AG04450 (cell line): Measurements from ENCODE around the gene CIBAR2. TPM values are rescaled to one million over a fixed set of nuclear protein-coding genes. Genes with fewer than 3 reads are reported as not detected.
A peak's percentile ranks its signal among the peaks of the same experiment; 100 is the strongest.
"Not testable (repeated sequence)": the region's sequence is repeated elsewhere in the genome, so short reads cannot be mapped to it uniquely, and the experiment has no call there.

Source experiments
- CTCF ChIA-PET: fragments of 300-600, 350-600 bp; formaldehyde crosslinking; extraction: SDS; loops from one replicate; lab custom pipeline; 2022; ENCODE audit warnings: antibody characterized with exemption, inconsistent platforms; lab: Charles Lee
- POLR2A ChIA-PET: fragments of 350-600 bp; formaldehyde crosslinking; extraction: SDS; loops from one replicate; lab custom pipeline; 2021; ENCODE audit warnings: antibody characterized with exemption, inconsistent platforms; lab: Yijun Ruan, JAX
- DNase-seq: peaks from one replicate; pipeline ENCODE4 v3.0.0-alpha.2; 2011; ENCODE audit warnings: low read depth, low spot score
- H3K27ac ChIP-seq: one replicate; pipeline ENCODE4 v1.5.1; 2012; ENCODE audit warnings: low read depth, low read length, control low read depth
- H3K27me3 ChIP-seq: one replicate; pipeline ENCODE4 v1.6.0; 2012; ENCODE audit warnings: low read length; ENCODE audit not compliant: control insufficient read depth, insufficient read depth
- H3K4me3 ChIP-seq: 2 replicates; pipeline ENCODE4 v1.5.1; 2011; ENCODE audit warnings: mild to moderate bottlenecking, low read depth, low read length, control low read depth
- H3K9me3 ChIP-seq: 2 replicates; pipeline ENCODE4 v1.5.1; 2012; ENCODE audit warnings: low read length; ENCODE audit not compliant: control insufficient read depth, insufficient read depth
- CTCF ChIP-seq: IDR thresholded peaks from 2 replicates; pipeline ENCODE4 v1.5.1; 2011; ENCODE audit warnings: low read depth, low read length, control low read depth, inconsistent platforms
- polyA plus RNA-seq: library from polyadenylated mRNA; depleted of rRNA; stranded (reverse); fragments of >200 nt; gene quantifications from 2 replicates; pipeline ENCODE4 v1.2.3, GENCODE V29; 2011

The CIBAR2 gene
- polyA plus RNA-seq, 1 experiment, result 0.41 TPM

- ChIA-PET POLR2A (no interaction called here), CTCF (no interaction called here)
- no peak for TF ChIP-seq CTCF
- Histone ChIP-seq H3K27ac (peak overlapping the region; percentile 75), H3K27me3 (no peaks in the 10 kb centered on the region), H3K9me3 (no peaks in the 10 kb centered on the region), H3K4me3 (peak overlapping the region; percentile 56)
- no peak for DNase-seq
Observed at GRCh38 chr16:85054948-85055492, 57.3 kb downstream of the CIBAR2 start.

GRCh38 chr16:85054321-85054720 is 58.0 kb downstream of the CIBAR2 start:
- POLR2A ChIA-PET, CTCF ChIA-PET, H3K27me3 ChIP-seq, H3K4me3 ChIP-seq, H3K27ac ChIP-seq, H3K9me3 ChIP-seq, DNase-seq: not testable (repeated sequence)

GRCh38 chr16:85052536-85052935 is 59.7 kb downstream of the CIBAR2 start:
- Histone ChIP-seq H3K27me3 (no peaks in the 10 kb centered on the region), H3K4me3 (no peak overlapping the region), H3K27ac (no peak overlapping the region), H3K9me3 (peaks cover 6% of the 10 kb centered on the region; the same call in 1 of the 2 replicates)
- ChIA-PET POLR2A (no interaction called here), CTCF (no interaction called here)
- no peak for TF ChIP-seq CTCF
- no peak for DNase-seq

GRCh38 chr16:85051683-85052082 is 60.6 kb downstream of the CIBAR2 start:
- Histone ChIP-seq H3K27ac (no peak overlapping the region), H3K9me3 (peaks cover 6% of the 10 kb centered on the region; the same call in 1 of the 2 replicates), H3K27me3 (no peaks in the 10 kb centered on the region), H3K4me3 (no peak overlapping the region)
- CTCF ChIA-PET, result interaction anchor here (0.7 kb wide), 1 partner anchor 312 kb away, joined by 3 read pairs; no protein-coding TSS in a partner anchor
- no peak for TF ChIP-seq CTCF
- POLR2A ChIA-PET, result no interaction called here
- no peak for DNase-seq

GRCh38 chr16:85051067-85051581 is 61.1 kb downstream of the CIBAR2 start:
- DNase-seq, result no peak
- Histone ChIP-seq H3K27me3 (no peaks in the 10 kb centered on the region), H3K27ac (no peak overlapping the region), H3K4me3 (no peak overlapping the region), H3K9me3 (peaks cover 6% of the 10 kb centered on the region; the same call in 1 of the 2 replicates)
- CTCF ChIA-PET, result interaction anchor here (0.7 kb wide), 1 partner anchor 312 kb away, joined by 3 read pairs; no protein-coding TSS in a partner anchor
- no peak for TF ChIP-seq CTCF
- POLR2A ChIA-PET, result no interaction called here
